GM23338 (cell line): ENCODE measurements around the gene MTCL1. TPM values are rescaled to one million over a fixed set of nuclear protein-coding genes. Genes with fewer than 3 reads are reported as not detected.

ENCODE experiments used
- ATAC-seq: fragments of 200-7000 bp; cut with Tn5 transposase; 3 replicates; pipeline ENCODE4 v1.9.1; 2020
- DNase-seq: peaks from one replicate; pipeline ENCODE4 v3.0.0-alpha.2; 2015; ENCODE audit warnings: low spot score
- H2AFZ ChIP-seq: fragments of 200-600 bp; sonication (generic); 2 replicates; pipeline ENCODE4 v1.8.0; 2016; ENCODE audit warnings: antibody characterized with exemption, mild to moderate bottlenecking, moderate library complexity
- H3F3A ChIP-seq: fragments of 200-600 bp; sonication (generic); replicated peaks from 2 replicates; pipeline ENCODE4 v1.8.0; 2017; ENCODE audit warnings: antibody characterized with exemption, mixed run types, low read depth
- H3K27ac ChIP-seq: fragments of 200-600 bp; sonication (generic); 2 replicates; pipeline ENCODE4 v1.6.1; 2016; ENCODE audit warnings: low read depth
- H3K27me3 ChIP-seq: fragments of 200-600 bp; sonication (generic); 2 replicates; pipeline ENCODE4 v1.8.0; 2016; ENCODE audit warnings: mild to moderate bottlenecking, mixed run types, moderate library complexity; ENCODE audit not compliant: insufficient read depth
- H3K36me3 ChIP-seq: fragments of 200-600 bp; sonication (generic); 2 replicates; pipeline ENCODE4 v1.8.0; 2016; ENCODE audit warnings: mild to moderate bottlenecking; ENCODE audit not compliant: insufficient read depth
- H3K4me1 ChIP-seq: fragments of 200-600 bp; sonication (generic); 2 replicates; pipeline ENCODE4 v1.8.0; 2016; ENCODE audit warnings: mild to moderate bottlenecking, moderate library complexity; ENCODE audit not compliant: insufficient read depth
- H3K4me2 ChIP-seq: fragments of 200-600 bp; sonication (generic); 2 replicates; pipeline ENCODE4 v1.7.1; 2017; ENCODE audit warnings: mixed run types
- H3K4me3 ChIP-seq: fragments of 200-600 bp; sonication (generic); 2 replicates; pipeline ENCODE4 v1.6.1; 2016; ENCODE audit warnings: mixed run types
- H3K79me2 ChIP-seq: fragments of 200-600 bp; sonication (generic); replicated peaks from 2 replicates; pipeline ENCODE4 v1.8.0; 2017; ENCODE audit warnings: mild to moderate bottlenecking; ENCODE audit not compliant: insufficient read depth
- H3K9me2 ChIP-seq: fragments of 200-600 bp; sonication (generic); 2 replicates; pipeline ENCODE4 v1.8.0; 2017; ENCODE audit not compliant: insufficient read depth
- H4K20me1 ChIP-seq: fragments of 200-600 bp; sonication (generic); replicated peaks from 2 replicates; pipeline ENCODE4 v1.8.0; 2017; ENCODE audit warnings: mild to moderate bottlenecking; ENCODE audit not compliant: insufficient read depth
- H3K27ac Mint-ChIP-seq: 2 replicates; pipeline ENCODE4 v1.8.0; 2020; ENCODE audit warnings: inconsistent platforms, mild to moderate bottlenecking, moderate library complexity, mixed read lengths
- H3K27me3 Mint-ChIP-seq: 3 replicates; pipeline ENCODE4 v1.8.0; 2022; ENCODE audit warnings: low read depth, mild to moderate bottlenecking, moderate library complexity, mixed read lengths, inconsistent platforms; ENCODE audit not compliant: insufficient read depth, poor library complexity
- H3K36me3 Mint-ChIP-seq: 3 replicates; pipeline ENCODE4 v1.8.0; 2021; ENCODE audit warnings: low read depth, mild to moderate bottlenecking, inconsistent platforms, moderate library complexity, mixed read lengths
- H3K4me1 Mint-ChIP-seq: 3 replicates; pipeline ENCODE4 v1.8.0; 2020; ENCODE audit warnings: mild to moderate bottlenecking, inconsistent platforms, mixed read lengths
- H3K4me3 Mint-ChIP-seq: 3 replicates; pipeline ENCODE4 v1.8.0; 2021; ENCODE audit warnings: moderate library complexity, mild to moderate bottlenecking, inconsistent platforms, mixed read lengths
- H3K9me3 Mint-ChIP-seq: 3 replicates; pipeline ENCODE4 v1.8.0; 2020; ENCODE audit warnings: moderate library complexity, mild to moderate bottlenecking, inconsistent platforms, mixed read lengths
- CREB1 ChIP-seq: fragments of 250-450 bp; sonication (Bioruptor Pico); IDR thresholded peaks from 2 replicates; pipeline ENCODE4 v1.5.0; 2020; ENCODE audit warnings: low read depth, mild to moderate bottlenecking, moderate library complexity
- CTCF ChIP-seq, 2 experiments: fragments of 200-600 bp in 1 of 2; sonication (generic) in 1 of 2; conservative IDR thresholded peaks; 2 replicates each; pipeline versions ENCODE4 v1.5.1 to v1.6.1; 2016 to 2017; ENCODE audit warnings: antibody characterized with exemption in 2 of 2, low read depth in 2 of 2, mild to moderate bottlenecking in 2 of 2, moderate library complexity in 1 of 2
- ETS1 ChIP-seq: IDR thresholded peaks from 2 replicates; pipeline ENCODE4 v1.6.1; 2016; ENCODE audit warnings: antibody characterized with exemption
- EZH2 ChIP-seq: fragments of 200-600 bp; sonication (generic); IDR thresholded peaks from one replicate; pipeline ENCODE4 v1.8.0; 2017; ENCODE audit warnings: antibody characterized with exemption, mild to moderate bottlenecking, low read depth; ENCODE audit not compliant: unreplicated experiment
- EZH2phosphoT487 ChIP-seq: fragments of 200-600 bp; sonication (generic); IDR thresholded peaks from one replicate; pipeline ENCODE4 v1.8.1; 2018; ENCODE audit warnings: antibody characterized with exemption; ENCODE audit not compliant: unreplicated experiment
- NANOG ChIP-seq: IDR thresholded peaks from 2 replicates; pipeline ENCODE4 v1.6.1; 2016; ENCODE audit warnings: antibody characterized with exemption, borderline replicate concordance
- POLR2AphosphoS5 ChIP-seq: IDR thresholded peaks from 2 replicates; pipeline ENCODE4 v1.6.1; 2016; ENCODE audit warnings: antibody characterized with exemption, low read depth
- STAT1 ChIP-seq: IDR thresholded peaks from one replicate; pipeline ENCODE4 v1.6.1; 2016; ENCODE audit warnings: antibody characterized with exemption; ENCODE audit not compliant: unreplicated experiment
- ZNF114 ChIP-seq: fragments of 250-450 bp; sonication (Bioruptor Pico); IDR thresholded peaks from 2 replicates; pipeline ENCODE4 v1.5.0; 2020; ENCODE audit warnings: mild to moderate bottlenecking, moderate library complexity
- ZNF331 ChIP-seq: fragments of 250-450 bp; sonication (Bioruptor Pico); IDR thresholded peaks from 2 replicates; pipeline ENCODE4 v1.5.0; 2020; ENCODE audit warnings: low read depth, mild to moderate bottlenecking, moderate library complexity
- ZNF462 ChIP-seq: fragments of 250-450 bp; sonication (Bioruptor Pico); IDR thresholded peaks from 2 replicates; pipeline ENCODE4 v1.5.0; 2020; ENCODE audit warnings: mild to moderate bottlenecking, moderate library complexity
- polyA plus RNA-seq: library from polyadenylated mRNA; unstranded; fragments of >200 nt; fragmentation: Nextera tagmentation; extraction: Ambion mirVana; gene quantifications from 2 replicates; pipeline ENCODE4 v1.2.1, GENCODE V29; 2016
- total RNA-seq: library from RNA; depleted of rRNA; stranded (reverse); fragments of >200 nt; shearing (Covaris generic); gene quantifications from 2 replicates; pipeline ENCODE4 v1.2.3, GENCODE V29; 2014

MTCL1 gene
- total and polyA plus RNA-seq, 2 experiments from 2014 or later, result 14.4 to 45.0 TPM

DNA sequence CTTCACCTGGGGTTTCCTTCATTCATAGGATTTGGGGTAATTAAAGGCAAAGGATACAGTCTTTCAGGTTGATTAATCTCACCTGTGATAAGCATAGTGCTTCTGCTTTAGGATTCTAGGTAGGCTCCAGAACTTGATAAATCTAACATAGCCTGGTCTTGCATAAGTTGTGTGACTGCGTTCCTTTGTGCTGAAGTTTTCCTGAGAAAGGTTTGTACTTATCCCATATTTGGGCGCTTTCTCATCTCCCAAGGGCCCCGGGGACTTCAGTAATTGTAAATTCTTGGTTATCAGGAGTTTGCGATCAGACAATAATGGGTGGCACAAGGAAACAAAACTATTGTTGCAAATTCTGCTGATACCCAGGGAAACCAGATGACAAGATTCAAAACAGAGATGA, 53.1 kb downstream of the MTCL1 start (continued):
- TF ChIP-seq ETS1, result no peak
- TF ChIP-seq STAT1, result no peak
- no peak for TF ChIP-seq POLR2AphosphoS5
- no peak for TF ChIP-seq ZNF114
- no peak for TF ChIP-seq EZH2phosphoT487
- TF ChIP-seq CREB1, result no peak
- TF ChIP-seq CTCF (conservative IDR thresholded peaks at IDR 0.05; ENCODE audit: low read depth in 2 of 2), result no peak
- TF ChIP-seq NANOG, result no peak

DNA sequence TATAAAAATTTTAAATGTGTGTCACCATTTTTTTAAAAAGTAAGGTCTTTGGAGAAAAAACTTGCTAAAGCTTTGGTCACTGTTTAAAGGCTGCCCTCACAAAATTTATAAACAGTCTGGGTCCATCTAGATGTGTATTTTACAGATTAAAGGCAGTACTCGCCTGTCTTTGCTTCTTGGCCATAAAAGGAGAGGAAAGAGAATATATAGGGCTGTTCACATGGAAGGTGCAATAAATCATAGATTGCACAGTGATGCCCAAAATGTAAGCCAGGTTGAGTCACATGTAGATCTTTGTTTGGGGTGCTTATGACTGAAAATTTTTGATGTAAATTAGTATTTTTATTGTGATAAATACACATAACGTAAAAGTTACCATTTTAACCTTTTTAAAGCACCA, 55.6 kb downstream of the MTCL1 start:
- H3K4me3 ChIP-seq, result no peak overlapping the region
- Mint-ChIP-seq H3K27ac (no peak overlapping the region), H3K4me3 (no peak overlapping the region), H3K27me3 (peaks cover 4% of the 10 kb centered on the region), H3K36me3 (peaks cover 64% of the 10 kb centered on the region), H3K9me3 (peaks cover 13% of the 10 kb centered on the region), H3K4me1 (peaks cover 18% of the 10 kb centered on the region)
- H3K36me3 ChIP-seq, result peaks cover 4% of the 10 kb centered on the region
- H3K27ac ChIP-seq, result no peak overlapping the region
- peaks cover 2% of the 10 kb centered on the region; the same call in 1 of the 2 replicates for H3K9me2 ChIP-seq
- no peak overlapping the region for H3K4me2 ChIP-seq
- DNase-seq (no peak), ATAC-seq (no peak)
- H2AFZ ChIP-seq, result no peak overlapping the region
- no peaks in the 10 kb centered on the region; the same call in 1 of the 2 replicates for H3K4me1 ChIP-seq
- H3K79me2 ChIP-seq, result peaks cover 1% of the 10 kb centered on the region; the same call in 1 of the 2 replicates
- H3K27me3 ChIP-seq, result no peaks in the 10 kb centered on the region
- no peaks in the 10 kb centered on the region for H3F3A ChIP-seq
- H4K20me1 ChIP-seq, result no peaks in the 10 kb centered on the region
- TF ChIP-seq CTCF (conservative IDR thresholded peaks at IDR 0.05; ENCODE audit: low read depth in 2 of 2) (no peak), EZH2 (no peak), NANOG (no peak), ETS1 (no peak), ZNF114 (no peak), ZNF462 (CRISPR knock-in tag) (no peak), POLR2AphosphoS5 (no peak), STAT1 (no peak), ZNF331 (CRISPR knock-in tag) (no peak), EZH2phosphoT487 (no peak), CREB1 (no peak)
